ENCODE data around the gene FAHD2A. TPM values are rescaled to one million over a fixed set of nuclear protein-coding genes. Genes with fewer than 3 reads are reported as not detected.

FAHD2A gene
- polyA plus RNA-seq, 1 donor (not counting 4 experiments of a cell fraction or from before 2014, with no cell fraction given): 27.2 TPM

- no peaks in the 10 kb centered on the region for H3K79me2 ChIP-seq (ENCODE audit: control insufficient read depth, insufficient read depth, low read length)
- no peaks in the 10 kb centered on the region for H3K27me3 ChIP-seq (ENCODE audit: control insufficient read depth, extremely low read depth, insufficient read depth, low read length)
- DNase-seq (ENCODE audit: low read depth, low spot score) (no peak), FAIRE-seq (no peak)
- no peak overlapping the region for H3K27ac ChIP-seq (ENCODE audit: control insufficient read depth, insufficient read depth, low read length)
- H4K20me1 ChIP-seq (ENCODE audit: control insufficient read depth, extremely low read depth, insufficient read depth, low read length): no peaks in the 10 kb centered on the region
- no peak overlapping the region for H3K9ac ChIP-seq (ENCODE audit: control insufficient read depth, extremely low read depth, insufficient read depth, low read length)
- H3K4me2 ChIP-seq (ENCODE audit: control insufficient read depth, extremely low read depth, insufficient read depth, low read depth, low read length): no peak overlapping the region
- dilution Hi-C loops (cut with MboI; ENCODE audit: extremely low pct_ligation_motif_present, low sequenced_read_pairs): no loop called here
- H3K4me3 ChIP-seq (ENCODE audit: control insufficient read depth in 2 of 3, extremely low read depth in 1 of 3, insufficient read depth in 2 of 3, low read depth in 1 of 3, low read length in 3 of 3): no peak overlapping the region
- TF ChIP-seq EZH2 (IDR thresholded peaks at IDR 0.05; ENCODE audit: low read length) (no peak), CTCF (optimal IDR thresholded peaks at IDR 0.05 in 1 of 3, IDR thresholded peaks at IDR 0.05 in 1 of 3, conservative IDR thresholded peaks at IDR 0.05 in 1 of 3; ENCODE audit: extremely low read depth in 1 of 3, insufficient read depth in 2 of 3, low read length in 3 of 3) (no peak)
- H3K4me1 ChIP-seq (ENCODE audit: control insufficient read depth, extremely low read depth, insufficient read depth, low read length): no peaks in the 10 kb centered on the region
- H3K36me3 ChIP-seq (ENCODE audit: control insufficient read depth in 2 of 2, extremely low read depth in 1 of 2, insufficient read depth in 2 of 2, low read length in 2 of 2): no peaks in the 10 kb centered on the region
- H2AFZ ChIP-seq (ENCODE audit: control insufficient read depth, low read length): no peak overlapping the region
- H3K9me3 ChIP-seq (ENCODE audit: control insufficient read depth, low read depth, low read length): no peaks in the 10 kb centered on the region
- no peaks in the 10 kb centered on the region for H3K9me1 ChIP-seq (ENCODE audit: control insufficient read depth, extremely low read depth, insufficient read depth, low read length)
Observed at GRCh38 chr2:95391641-95392310, 10.7 kb upstream of the FAHD2A start.

GRCh38 chr2:95392320-95392719 is 10.2 kb upstream of the FAHD2A start:
- FAIRE-seq: no peak
- Histone ChIP-seq H3K36me3 (ENCODE audit: control insufficient read depth in 2 of 2, extremely low read depth in 1 of 2, insufficient read depth in 2 of 2, low read length in 2 of 2) (no peaks in the 10 kb centered on the region), H3K9ac (ENCODE audit: control insufficient read depth, extremely low read depth, insufficient read depth, low read length) (no peak overlapping the region), H2AFZ (ENCODE audit: control insufficient read depth, low read length) (no peak overlapping the region), H3K9me3 (ENCODE audit: control insufficient read depth, low read depth, low read length) (no peaks in the 10 kb centered on the region), H3K27me3 (ENCODE audit: control insufficient read depth, extremely low read depth, insufficient read depth, low read length) (no peaks in the 10 kb centered on the region), H3K27ac (ENCODE audit: control insufficient read depth, insufficient read depth, low read length) (no peak overlapping the region), H3K79me2 (ENCODE audit: control insufficient read depth, insufficient read depth, low read length) (no peaks in the 10 kb centered on the region), H3K4me2 (ENCODE audit: control insufficient read depth, extremely low read depth, insufficient read depth, low read depth, low read length) (no peak overlapping the region), H4K20me1 (ENCODE audit: control insufficient read depth, extremely low read depth, insufficient read depth, low read length) (no peaks in the 10 kb centered on the region), H3K4me3 (ENCODE audit: control insufficient read depth in 2 of 3, extremely low read depth in 1 of 3, insufficient read depth in 2 of 3, low read depth in 1 of 3, low read length in 3 of 3) (no peak overlapping the region), H3K9me1 (ENCODE audit: control insufficient read depth, extremely low read depth, insufficient read depth, low read length) (no peaks in the 10 kb centered on the region), H3K4me1 (ENCODE audit: control insufficient read depth, extremely low read depth, insufficient read depth, low read length) (no peaks in the 10 kb centered on the region)
- TF ChIP-seq CTCF (optimal IDR thresholded peaks at IDR 0.05 in 1 of 3, IDR thresholded peaks at IDR 0.05 in 1 of 3, conservative IDR thresholded peaks at IDR 0.05 in 1 of 3; ENCODE audit: extremely low read depth in 1 of 3, insufficient read depth in 2 of 3, low read length in 3 of 3) (no peak), EZH2 (IDR thresholded peaks at IDR 0.05; ENCODE audit: low read length) (no peak)
- dilution Hi-C loops (cut with MboI; ENCODE audit: extremely low pct_ligation_motif_present, low sequenced_read_pairs): no loop called here
- no peak for DNase-seq (ENCODE audit: low read depth, low spot score)

Measured in keratinocyte (primary cell).